Epithelial cell of prostate (primary cell): ENCODE measurements around the gene ADAMTS8.

ENCODE experiments used
- DNase-seq: peaks from one replicate; pipeline ENCODE4 v3.0.0-alpha.2; 2011; ENCODE audit warnings: low read depth, low spot score
- H3K27ac ChIP-seq: fragments of 450-650 bp; 2 replicates; pipeline ENCODE4 v1.5.1; 2017; ENCODE audit warnings: mild to moderate bottlenecking

The ADAMTS8 gene

DNA sequence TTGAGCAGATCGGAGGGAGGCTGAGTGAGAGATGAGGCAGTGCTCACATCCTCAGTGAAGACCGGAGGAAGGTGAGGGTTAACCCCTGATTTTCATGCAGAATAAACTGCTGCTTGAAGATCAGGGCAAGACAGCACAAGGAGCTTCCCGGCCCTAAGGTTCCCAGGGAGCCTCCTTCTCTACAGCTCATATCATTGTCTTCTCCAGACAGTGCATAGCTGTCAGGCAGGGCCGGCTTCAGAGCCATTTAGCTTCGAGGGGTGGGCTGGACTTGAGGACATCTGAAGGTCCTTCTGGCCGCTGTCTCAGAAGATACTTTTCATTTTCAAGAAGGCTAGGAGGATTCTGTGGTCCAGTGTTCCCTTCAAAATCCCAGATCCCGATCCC is 7.2 kb downstream of the ADAMTS8 start:
- no peak for DNase-seq
- H3K27ac ChIP-seq = no peak overlapping the region

DNA sequence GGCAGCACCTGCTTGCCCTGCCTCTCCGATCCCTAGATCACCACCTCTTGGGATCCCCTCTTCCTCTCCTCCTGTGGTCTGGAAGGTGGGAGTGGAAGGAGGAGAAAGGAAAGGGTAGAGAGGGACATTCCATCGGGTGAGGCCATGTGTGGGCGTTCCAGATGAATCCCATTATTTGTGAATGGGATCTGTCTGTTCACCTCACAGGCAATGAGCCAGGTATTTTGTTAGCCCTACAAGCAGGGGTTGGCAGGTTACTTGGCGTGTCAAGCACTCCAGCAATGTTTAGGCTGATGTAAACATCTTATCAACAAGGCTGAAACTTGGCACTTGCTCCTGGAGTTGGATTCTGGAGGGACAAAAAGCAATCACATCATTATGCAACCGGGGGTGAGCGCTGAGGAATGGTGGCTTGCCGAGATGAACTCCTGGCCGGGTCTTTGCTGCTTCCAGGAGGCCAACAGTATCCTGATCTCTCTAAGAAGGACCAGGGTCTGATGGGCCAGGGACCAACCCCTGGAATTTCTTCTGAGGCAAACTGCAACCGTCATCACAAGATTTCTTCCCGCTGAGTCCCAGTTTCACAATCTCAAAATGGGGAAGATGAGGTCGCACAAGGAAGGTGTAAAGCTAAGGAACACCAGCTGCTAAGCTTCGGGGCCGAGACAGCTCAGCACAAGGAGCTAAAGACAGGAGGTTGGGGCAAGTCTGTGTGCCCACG is 7.8 kb downstream of the ADAMTS8 start:
- DNase-seq = no peak
- H3K27ac ChIP-seq = no peak overlapping the region

DNA sequence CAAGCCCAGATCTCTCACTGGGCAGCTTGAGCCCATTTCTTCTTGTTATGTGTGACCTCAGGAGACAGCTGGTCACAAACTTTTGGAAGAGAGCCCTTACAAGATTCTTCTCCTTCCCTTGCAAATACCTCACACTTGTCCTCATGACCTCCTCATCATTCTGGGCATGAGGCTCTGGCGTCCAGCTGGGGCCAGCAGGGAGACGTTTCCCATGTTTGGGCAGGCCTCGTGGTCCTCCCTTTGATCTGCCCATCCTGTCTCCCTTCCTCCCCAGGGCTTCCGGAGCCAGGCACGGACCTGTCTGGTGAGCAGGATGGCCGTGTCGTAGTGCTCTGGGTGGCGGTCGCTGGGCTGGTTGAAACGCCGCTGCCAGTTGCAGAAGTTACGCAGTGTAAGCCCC is 9.7 kb downstream of the ADAMTS8 start:
- no peak for DNase-seq
- H3K27ac ChIP-seq = no peak overlapping the region

GRCh38 chr11:130418210-130418609 is 10.2 kb downstream of the ADAMTS8 start:
- no peak overlapping the region for H3K27ac ChIP-seq
- no peak for DNase-seq

DNA sequence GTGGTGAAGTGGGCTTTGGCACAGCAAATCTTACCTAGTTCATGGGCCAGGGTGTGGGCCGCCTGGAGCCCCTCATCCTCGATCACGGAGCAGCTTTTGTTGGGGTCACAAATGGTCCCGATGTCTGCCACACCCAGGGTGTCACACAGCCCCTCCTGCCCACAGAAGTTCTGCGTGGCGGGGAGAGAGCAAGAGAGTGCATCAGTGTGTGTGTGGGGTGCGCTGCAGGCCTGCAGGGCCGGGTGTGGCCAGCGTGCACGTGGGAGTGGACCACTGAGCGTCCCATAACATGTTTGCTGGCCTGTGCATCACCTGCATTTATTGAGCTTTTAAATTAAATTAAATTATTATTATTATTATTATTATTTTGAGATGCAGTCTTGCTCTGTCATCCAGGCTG is 11.5 kb downstream of the ADAMTS8 start:
- no peak for DNase-seq

DNA sequence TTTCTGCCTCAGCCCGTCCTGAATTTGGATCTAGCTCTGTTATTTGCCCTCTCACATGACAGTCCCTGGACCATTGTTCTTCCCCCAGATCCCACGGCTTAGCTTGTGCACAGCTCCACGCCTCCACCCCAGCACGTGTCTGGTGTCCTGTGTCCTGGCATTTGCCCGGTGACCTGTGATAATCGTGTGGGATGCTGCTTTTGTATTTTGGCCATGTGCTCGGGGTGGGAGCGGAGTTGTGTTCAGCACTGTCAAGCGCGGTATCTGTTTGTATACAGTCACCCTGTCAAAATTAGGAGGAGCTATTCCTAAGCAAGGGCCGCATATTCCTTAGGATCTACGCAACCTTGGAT is 11.9 kb downstream of the ADAMTS8 start:
- DNase-seq = no peak
- H3K27ac ChIP-seq = no peak overlapping the region

More for the DNA sequence above, 11.5 kb downstream of the ADAMTS8 start:
- H3K27ac ChIP-seq = no peak overlapping the region

GRCh38 chr11:130415731-130416529 is 12.5 kb downstream of the ADAMTS8 start:
- no peak for DNase-seq

GRCh38 chr11:130414107-130415080 is 14.0 kb downstream of the ADAMTS8 start:
- H3K27ac ChIP-seq = peak overlapping the region; percentile 64
- no peak for DNase-seq

More at GRCh38 chr11:130415731-130416529, 12.5 kb downstream of the ADAMTS8 start:
- H3K27ac ChIP-seq = no peak overlapping the region

GRCh38 chr11:130413405-130414106 is 14.9 kb downstream of the ADAMTS8 start:
- peak; percentile 77 for DNase-seq
- H3K27ac ChIP-seq = peak overlapping the region; percentile 64

- H3K27ac ChIP-seq = no peak overlapping the region
- no peak for DNase-seq
These were observed 17.2 kb downstream of the ADAMTS8 start for GRCh38 chr11:130411223-130411622.

GRCh38 chr11:130409594-130410388 is 18.6 kb downstream of the ADAMTS8 start:
- no peak for DNase-seq
- H3K27ac ChIP-seq = no peak overlapping the region

DNA sequence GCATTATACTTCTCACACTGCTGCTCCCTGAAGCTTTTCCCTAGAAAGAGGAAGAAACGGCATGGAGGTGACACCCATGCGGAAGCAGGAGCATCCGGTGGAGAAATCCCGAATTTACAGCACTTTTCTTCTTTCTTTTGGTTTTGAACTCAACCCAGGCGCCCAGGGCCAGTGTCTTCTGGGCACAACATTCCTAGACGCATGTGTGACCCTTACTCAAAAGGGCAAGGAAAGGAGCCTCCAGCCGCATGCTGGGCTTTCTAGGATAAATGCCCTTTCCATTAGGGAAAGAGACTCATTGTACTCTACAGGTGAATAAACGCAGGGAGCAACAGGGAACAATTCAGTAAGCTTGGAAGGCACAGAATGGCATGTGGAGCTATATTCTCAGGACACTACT is 19.5 kb downstream of the ADAMTS8 start:
- no peak overlapping the region for H3K27ac ChIP-seq
- DNase-seq = no peak

GRCh38 chr11:130408401-130408890 is 20.0 kb downstream of the ADAMTS8 start:
- H3K27ac ChIP-seq = no peak overlapping the region
- no peak for DNase-seq

DNA sequence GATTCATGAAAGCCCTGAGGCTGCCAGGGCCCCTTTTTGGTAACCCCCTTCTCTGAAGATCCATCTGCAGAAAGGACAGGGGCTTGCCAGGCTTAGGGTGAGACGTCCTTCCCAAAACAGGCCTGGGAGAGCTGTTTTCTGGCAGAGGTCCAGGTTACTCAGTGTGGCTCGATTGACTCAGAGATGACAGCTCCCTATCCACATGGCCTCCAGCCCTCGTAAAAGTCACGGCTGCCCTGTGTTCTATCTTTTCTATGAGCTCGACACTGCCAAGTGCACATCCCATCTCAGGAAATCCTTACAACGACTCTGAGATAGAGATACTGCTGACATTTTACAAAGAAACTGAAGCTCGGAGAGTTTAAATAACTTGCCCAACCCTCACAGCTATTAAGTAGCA is 20.4 kb downstream of the ADAMTS8 start:
- H3K27ac ChIP-seq = no peak overlapping the region
- DNase-seq = peak; percentile 66

- no peak for DNase-seq
- no peak overlapping the region for H3K27ac ChIP-seq
These were observed 23.0 kb downstream of the ADAMTS8 start for GRCh38 chr11:130405428-130405827.

- DNase-seq = no peak
These were observed 23.7 kb downstream of the ADAMTS8 start for GRCh38 chr11:130404727-130405126.

DNA sequence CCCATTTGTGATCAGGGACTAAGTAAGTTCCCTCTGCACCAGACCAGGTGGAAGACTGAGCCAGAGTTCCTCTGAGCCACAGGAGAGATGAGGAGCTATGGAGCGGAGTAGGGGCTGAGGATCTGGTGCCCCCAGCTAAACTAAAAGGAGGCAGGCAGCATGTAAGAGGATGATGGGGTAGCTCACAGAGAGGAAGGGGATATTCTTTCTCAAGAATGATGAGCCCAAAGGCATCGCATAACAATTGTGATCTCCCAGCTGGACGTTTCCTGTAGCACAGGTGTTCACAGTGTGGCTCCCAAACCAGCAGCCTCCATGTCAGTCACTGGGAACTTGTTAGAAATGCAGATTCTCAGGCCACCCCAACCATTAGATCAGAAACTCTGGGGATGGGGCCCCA is 24.4 kb downstream of the ADAMTS8 start:
- DNase-seq = no peak
- no peak overlapping the region for H3K27ac ChIP-seq

More at GRCh38 chr11:130404727-130405126, 23.7 kb downstream of the ADAMTS8 start:
- H3K27ac ChIP-seq = no peak overlapping the region

DNA sequence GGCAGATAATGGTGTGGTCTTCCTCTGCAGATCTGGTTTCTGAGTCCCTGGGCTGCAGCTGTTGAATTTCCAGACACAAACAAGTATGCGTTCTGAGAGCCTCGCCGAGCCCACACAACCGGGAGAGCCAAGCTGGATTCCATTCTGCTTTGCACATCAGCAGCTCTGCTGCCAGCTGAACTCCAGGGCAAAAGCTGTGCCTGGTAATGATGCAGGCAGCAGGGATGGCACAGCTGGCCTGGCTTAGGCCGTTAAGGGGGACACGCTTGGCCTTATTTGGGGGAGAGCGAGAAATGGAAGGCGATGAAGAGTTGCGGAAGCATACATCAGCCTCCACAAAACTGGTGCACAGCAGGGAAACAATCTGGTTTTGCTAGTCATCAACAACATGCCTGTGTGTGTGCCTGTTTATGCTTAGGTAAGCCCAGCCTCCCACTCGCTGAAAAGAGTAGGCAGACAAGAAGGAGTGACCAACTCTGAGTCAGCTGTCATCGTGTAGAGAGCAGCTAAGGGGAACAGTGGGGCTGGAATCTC is 25.1 kb downstream of the ADAMTS8 start:
- H3K27ac ChIP-seq = peak overlapping the region; percentile 29
- DNase-seq = peak; percentile 70

DNA sequence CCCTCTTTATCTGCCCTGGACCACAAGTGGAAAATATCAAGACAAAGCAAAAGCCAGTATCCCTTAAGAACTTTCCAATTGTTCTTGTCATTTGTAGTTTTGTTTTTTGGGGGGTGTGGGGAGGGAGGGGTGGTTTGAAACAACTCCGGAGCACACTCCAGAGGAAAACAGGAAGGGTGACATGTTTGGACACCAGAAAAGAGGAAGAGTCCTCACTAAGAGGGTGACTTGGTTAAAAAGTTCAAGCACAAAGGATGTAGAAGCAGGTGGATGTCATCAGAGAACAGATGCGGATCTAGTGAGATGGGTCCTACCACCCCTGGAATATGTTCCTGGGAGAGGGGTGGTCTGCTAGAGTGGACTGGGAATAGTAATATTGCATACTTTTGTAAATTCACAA is 25.8 kb downstream of the ADAMTS8 start:
- H3K27ac ChIP-seq = no peak overlapping the region
- no peak for DNase-seq
